Gastroesophageal sphincter (tissue), 3 donors: ENCODE data around the gene HIVEP2.

Experiments
- CTCF ChIP-seq, 4 experiments: fragments of 200-600 bp in 2 of 4; fragments of 450-650 bp in 2 of 4; sonication (generic) in 1 of 4; IDR thresholded peaks; one replicate each; pipeline ENCODE4 v1.5.1; 2017 to 2019; ENCODE audit warnings: antibody characterized with exemption in 4 of 4, mild to moderate bottlenecking in 2 of 4, moderate library complexity in 2 of 4
- POLR2A ChIP-seq, 2 donors: fragments of 450-650 bp; IDR thresholded peaks; one replicate each; pipeline ENCODE4 v1.6.1; 2017; ENCODE audit warnings: antibody characterized with exemption in 2 of 2, mild to moderate bottlenecking in 2 of 2, moderate library complexity in 1 of 2

- TF ChIP-seq POLR2A (IDR thresholded peaks at IDR 0.05) (no peak), CTCF (IDR thresholded peaks at IDR 0.05) (no peak)
Measured at GRCh38 chr6:142968601-142969000, 23.6 kb upstream of the HIVEP2 start.
